Medulla oblongata (tissue), 1 donor: ENCODE measurements around the gene HELZ2.
A peak's percentile ranks its signal among the peaks of the same experiment; 100 is the strongest.
"Not testable (repeated sequence)": the region's sequence is repeated elsewhere in the genome, so short reads cannot be mapped to it uniquely, and the experiment has no call there.

Experiments
- DNase-seq: peaks from one replicate; pipeline ENCODE4 v3.0.0-alpha.2; 2015; ENCODE audit errors: extremely low spot score

HELZ2 gene

GRCh38 chr20:63565021-63565698, 8.9 kb downstream of the HELZ2 start:
- no peak for DNase-seq

DNA sequence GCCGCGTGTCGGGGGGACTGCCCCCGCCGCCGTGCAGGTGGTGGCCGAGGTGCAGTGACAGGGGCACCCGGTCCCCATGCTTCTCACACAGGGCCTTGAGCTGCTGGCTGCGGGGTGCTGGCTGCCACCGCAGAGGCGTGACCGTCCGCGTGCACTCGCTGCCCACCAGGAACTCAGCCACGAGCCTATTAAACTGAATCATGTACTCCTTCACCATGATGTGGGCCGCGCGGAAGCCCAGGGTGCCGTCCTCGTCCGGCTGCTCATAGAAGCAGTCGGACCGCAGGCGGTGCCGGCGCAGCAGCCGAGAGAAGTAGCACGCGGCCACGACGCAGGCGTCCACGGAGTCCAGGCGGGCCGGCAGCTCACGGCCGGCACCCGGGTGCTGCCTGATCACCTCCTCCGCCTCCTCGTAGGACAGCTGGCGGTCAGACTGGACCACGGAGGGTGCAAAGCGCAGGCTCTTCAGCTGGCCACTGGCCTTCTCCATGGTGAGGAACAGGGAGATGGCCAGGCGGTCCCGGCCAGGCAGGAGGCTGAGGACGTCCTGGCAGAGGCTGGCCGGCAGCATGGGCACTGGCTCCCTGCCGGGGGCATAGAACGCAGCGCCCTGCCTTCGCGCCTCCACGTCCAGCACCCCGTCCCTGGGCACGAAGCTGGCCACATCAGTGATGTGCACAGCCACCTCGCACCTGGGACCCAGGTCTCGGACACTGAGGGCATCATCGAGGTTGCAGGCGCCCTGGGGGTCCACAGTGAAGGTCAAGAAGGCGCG, 9.8 kb downstream of the HELZ2 start:
- no peak for DNase-seq

DNA sequence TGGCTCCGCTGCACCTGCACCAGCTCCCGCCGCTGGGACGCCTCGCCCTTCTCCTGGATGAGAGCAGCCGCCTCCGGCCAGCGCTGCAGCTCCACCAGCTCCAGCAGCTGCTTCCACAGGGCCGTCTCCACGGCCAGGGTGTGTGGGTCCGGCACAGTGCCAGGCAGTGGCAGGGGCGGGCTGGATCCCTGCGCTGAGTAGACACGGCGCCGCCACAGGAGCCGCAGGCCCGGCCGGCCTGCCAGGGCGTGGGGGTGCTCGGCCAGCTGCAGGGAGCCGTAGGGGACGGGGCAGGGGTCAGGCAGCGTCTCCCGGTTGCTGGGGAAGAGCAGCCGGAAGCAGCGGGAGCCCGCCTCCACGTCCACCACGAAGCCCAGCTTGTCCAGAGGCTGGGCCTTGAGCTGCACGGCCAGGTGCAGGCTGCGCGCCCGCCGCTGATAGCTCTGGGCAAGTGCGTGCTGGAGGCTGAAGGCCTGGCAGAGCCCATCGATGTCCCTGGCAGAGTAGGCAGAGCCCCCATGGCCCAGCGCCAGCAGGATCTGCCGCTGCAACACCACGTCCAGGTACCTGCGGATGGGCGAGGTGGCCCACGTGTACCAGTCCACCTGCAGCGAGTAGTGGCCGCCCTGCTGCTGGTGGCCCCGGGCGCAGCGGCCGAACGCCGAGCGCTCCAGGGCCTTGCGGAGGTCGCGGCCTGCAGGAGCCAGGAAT, 10.7 kb downstream of the HELZ2 start:
- no peak for DNase-seq

- no peak for DNase-seq
Observed at GRCh38 chr20:63562461-63563224, 11.4 kb downstream of the HELZ2 start.

DNA sequence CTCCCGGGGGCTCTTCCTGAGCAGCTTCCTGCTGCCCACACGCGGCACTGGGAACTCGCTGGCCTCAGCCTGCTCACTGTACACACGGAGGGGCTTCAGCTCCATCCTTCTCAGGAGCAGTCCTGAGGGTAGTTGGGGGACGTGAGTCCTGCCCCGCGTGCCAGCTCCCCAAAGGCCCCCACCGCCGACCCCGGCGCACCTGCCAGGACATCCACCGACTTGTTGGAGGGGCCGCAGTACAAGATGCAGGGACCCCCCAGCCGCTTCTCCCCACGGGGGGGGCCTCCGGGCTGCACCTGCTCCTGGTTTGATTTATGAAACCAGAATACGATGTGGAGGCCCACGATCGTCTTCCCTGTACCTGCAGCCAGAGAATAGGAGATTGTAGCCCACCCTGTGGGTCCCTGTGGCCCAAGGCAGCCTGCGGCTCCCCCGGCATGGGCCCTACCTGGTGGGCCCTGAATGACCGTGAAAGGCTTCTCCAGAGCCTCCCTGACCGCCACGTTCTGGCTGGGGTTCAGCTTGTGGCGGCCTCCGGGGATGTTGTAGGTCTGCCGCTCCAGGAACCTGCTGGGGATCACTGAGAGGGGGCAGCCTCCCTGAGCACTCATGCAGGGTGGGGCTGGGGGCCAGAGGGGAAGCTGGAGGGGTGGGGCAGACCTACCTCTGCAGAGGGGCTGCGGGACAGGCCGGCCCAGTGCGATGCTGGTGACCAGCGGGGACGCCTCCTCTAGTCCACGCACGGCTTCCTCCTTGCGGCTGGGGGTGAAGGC, 12.2 kb downstream of the HELZ2 start:
- no peak for DNase-seq

GRCh38 chr20:63560856-63561609, 13.0 kb downstream of the HELZ2 start:
- DNase-seq: no peak

DNA sequence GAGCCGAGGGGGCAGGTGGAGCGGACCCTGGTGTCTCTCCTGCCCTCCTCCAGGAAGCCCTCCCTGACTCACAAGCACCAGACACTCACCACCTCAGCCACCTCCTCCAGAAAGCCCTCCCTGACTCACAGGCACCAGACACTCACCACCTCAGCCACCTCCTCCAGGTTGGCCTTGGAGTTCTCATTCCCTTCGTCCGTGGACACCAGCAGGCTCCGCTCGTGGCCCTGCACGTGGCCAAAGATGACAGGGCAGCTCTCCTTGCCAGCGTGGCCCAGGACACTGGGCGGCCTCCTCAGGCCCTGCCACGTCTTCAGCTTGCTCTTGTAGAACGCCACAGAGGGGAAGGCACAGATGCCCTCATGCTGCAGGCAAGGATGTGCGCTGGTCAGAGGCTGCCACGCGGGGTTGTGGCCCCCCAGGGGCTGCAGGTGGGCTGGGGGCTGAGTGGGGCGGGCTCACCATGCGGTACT, 13.7 kb downstream of the HELZ2 start:
- no peak for DNase-seq

- not testable (repeated sequence) for DNase-seq
Observed at GRCh38 chr20:63559485-63560332, 14.3 kb downstream of the HELZ2 start.

DNA sequence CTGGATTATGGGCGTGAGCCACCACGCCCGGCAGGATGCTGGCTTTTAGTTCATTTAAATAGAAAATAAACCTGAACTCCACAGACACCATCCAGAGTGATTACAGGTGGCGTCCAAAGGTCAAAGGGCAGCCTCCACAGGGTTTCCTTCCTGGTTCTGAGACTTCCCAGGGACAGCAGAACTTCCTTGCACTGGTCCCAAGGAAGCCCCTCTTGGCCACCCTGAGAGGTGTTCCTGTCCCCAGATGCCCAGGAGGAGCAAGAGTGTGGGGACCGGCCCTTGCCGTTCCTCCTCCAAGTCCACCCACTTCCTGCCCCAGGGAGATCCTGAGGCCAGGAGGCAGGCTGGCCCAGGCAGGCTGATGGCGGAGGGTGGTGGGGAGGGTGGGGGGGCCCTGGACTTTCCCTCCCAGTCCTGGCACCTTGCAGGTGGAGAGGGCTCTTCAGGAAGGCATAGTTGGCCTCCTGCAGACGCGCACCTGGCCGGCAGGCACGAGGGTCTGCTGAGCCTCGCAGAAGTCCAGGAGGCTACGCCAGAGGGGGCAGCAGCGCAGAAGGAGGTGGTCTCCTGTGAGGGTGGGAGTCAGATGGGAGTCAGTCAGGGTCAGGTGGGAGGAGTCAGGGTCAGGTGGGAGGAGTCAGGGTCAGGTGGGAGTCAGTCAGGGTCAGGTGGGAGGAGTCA, 15.1 kb downstream of the HELZ2 start:
- no peak for DNase-seq

DNA sequence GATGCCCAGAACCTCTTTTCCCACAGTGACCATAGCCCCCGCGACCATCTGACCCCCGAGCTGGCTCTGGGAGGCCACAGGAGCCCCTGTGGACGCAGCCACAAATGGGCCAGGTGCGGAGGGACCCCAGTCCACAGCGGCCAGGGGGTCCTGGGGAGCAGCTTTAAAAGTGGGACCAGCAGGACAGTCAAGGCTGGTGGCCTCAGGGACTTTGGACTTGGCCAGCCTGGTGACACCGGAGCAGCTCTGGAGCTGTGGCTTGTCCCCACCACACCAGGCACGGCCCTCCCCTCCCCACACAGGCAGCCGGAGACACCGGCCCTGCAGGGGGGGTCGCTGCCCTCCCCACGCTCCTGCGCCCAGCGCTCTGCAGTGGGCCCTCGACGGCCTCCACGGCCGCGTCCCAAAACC, 16.6 kb downstream of the HELZ2 start:
- no peak for DNase-seq

DNA sequence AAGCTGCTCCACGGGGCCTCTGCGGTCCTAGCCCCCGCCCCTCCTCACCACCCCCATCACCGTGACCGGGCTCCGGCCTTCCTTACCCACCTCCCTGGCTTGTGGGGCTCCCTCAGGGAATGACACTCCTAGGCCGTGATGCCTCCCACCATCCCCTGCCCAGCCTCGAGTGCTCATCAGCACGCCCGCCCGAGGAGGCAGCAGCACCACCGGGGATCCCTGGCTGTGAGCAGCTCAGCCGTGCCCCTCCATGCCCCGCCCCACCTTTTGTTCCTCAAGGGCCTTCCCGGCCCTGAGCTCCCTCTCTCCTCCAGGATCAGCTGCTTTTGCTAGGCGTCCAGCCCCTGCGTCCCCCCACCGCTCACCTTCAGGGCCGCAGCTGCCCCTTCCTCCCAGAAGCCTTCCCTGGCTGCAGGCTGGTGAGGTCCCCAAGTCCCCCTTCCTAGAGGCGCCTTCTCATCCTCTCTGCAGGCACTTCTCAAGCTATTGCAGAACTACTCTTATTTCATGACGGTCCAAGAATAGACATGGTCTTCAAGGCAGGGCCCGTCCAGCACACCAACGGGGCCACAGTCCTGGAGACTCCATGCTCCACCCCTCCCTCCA, 17.1 kb downstream of the HELZ2 start:
- no peak for DNase-seq

GRCh38 chr20:63555661-63556381, 18.2 kb downstream of the HELZ2 start:
- DNase-seq: no peak

- DNase-seq: no peak
Observed at GRCh38 chr20:63554361-63555278, 19.4 kb downstream of the HELZ2 start.

- DNase-seq: no peak
Observed at GRCh38 chr20:63553933-63554290, 20.1 kb downstream of the HELZ2 start, which contains the start of gene FNDC11. Gene FNDC11, plus strand, starts transcription at chr20:63554159. Its CDS starts 1,505 bp downstream, at chr20:63555664.

- peak; percentile 6 for DNase-seq
Observed at GRCh38 chr20:63553251-63553932, 20.6 kb downstream of the HELZ2 start.
